ENCODE data around the gene NIPBL. TPM values are rescaled to one million over a fixed set of nuclear protein-coding genes. Genes with fewer than 3 reads are reported as not detected.

NIPBL gene
- total and polyA plus RNA-seq, 2 of the 13 experiments (the other 11 are each of a cell fraction or from before 2014, with no cell fraction given) = 12.3 to 32.3 TPM

GRCh38 chr5:36934740-36935356 lies 58.3 kb downstream of the NIPBL start:
- Histone ChIP-seq H3K27ac (ENCODE audit: extremely low read length, insufficient read depth, low read length) (no peak overlapping the region), H2AFZ (ENCODE audit: low read length) (no peak overlapping the region), H3K4me1 (ENCODE audit: insufficient read depth, low read length) (peaks cover 38% of the 10 kb centered on the region), H3K4me3 (replicated peaks in 1 of 3; ENCODE audit: insufficient read depth in 1 of 3, low read depth in 2 of 3, low read length in 3 of 3) (no peak overlapping the region), H3K36me3 (replicated peaks in 1 of 2; ENCODE audit: control insufficient read depth in 1 of 2, insufficient read depth in 2 of 2, low read length in 2 of 2) (no peaks in the 10 kb centered on the region), H3K27me3 (ENCODE audit: control insufficient read depth in 1 of 2, insufficient read depth in 2 of 2, low read length in 2 of 2) (no peaks in the 10 kb centered on the region), H3K79me2 (ENCODE audit: insufficient read depth, low read length) (peaks cover 95% of the 10 kb centered on the region), H3K9ac (ENCODE audit: insufficient read depth, low read depth, low read length) (no peak overlapping the region), H3K9me3 (ENCODE audit: low read length) (no peaks in the 10 kb centered on the region), H4K20me1 (ENCODE audit: insufficient read depth, low read length) (peaks cover 22% of the 10 kb centered on the region; the same call in 1 of the 2 replicates), H3K4me2 (ENCODE audit: low read depth, low read length) (no peak overlapping the region)
- no peak for FAIRE-seq
- in situ Hi-C loops (cut with HindIII; ENCODE audit: extremely low pct_ligation_motif_present, low pct_unique_long_range_greater_than_20kb) = no loop called here
- intact Hi-C loops (cut with micrococcal nuclease; ENCODE audit: unreplicated experiment) = no loop called here
- WGBS (ENCODE audit: low lambda C conversion rate) = 97% methylated on average over 3 of the region's 3 CpGs
- POLR2A ChIA-PET = no interaction called here
- DNase-seq (ENCODE audit: low spot score) = no peak
- CTCF ChIA-PET (ENCODE audit: low intra/inter-chr PET ratio, low total read pairs) = no interaction called here
- ATAC-seq = no peak
- no TSS peak for BruUV-seq (replicated peaks)
- TF ChIP-seq ZNF431 (CRISPR knock-in tag; IDR thresholded peaks at IDR 0.05; ENCODE audit: borderline replicate concordance, low read depth) (no peak), ZNF343 (CRISPR knock-in tag; IDR thresholded peaks at IDR 0.05) (no peak), ATF7 (IDR thresholded peaks at IDR 0.05) (no peak), ATF7 (CRISPR knock-in tag; IDR thresholded peaks at IDR 0.05) (no peak), SIN3B (IDR thresholded peaks at IDR 0.05; ENCODE audit: low read length) (no peak), TOPORS (CRISPR knock-in tag; IDR thresholded peaks at IDR 0.05) (no peak), GPBP1L1 (CRISPR knock-in tag; IDR thresholded peaks at IDR 0.05) (no peak), ZNF383 (CRISPR knock-in tag; IDR thresholded peaks at IDR 0.05; ENCODE audit: borderline replicate concordance) (no peak), ZNF281 (CRISPR knock-in tag; IDR thresholded peaks at IDR 0.05; ENCODE audit: borderline replicate concordance) (no peak), ZBTB3 (CRISPR knock-in tag; IDR thresholded peaks at IDR 0.05; ENCODE audit: borderline replicate concordance, low read depth) (no peak), PTBP1 (IDR thresholded peaks at IDR 0.05; ENCODE audit: low read depth, low read length, poor library complexity, severe bottlenecking) (no peak), ZFP37 (CRISPR knock-in tag; IDR thresholded peaks at IDR 0.05; ENCODE audit: borderline replicate concordance) (no peak), TRAFD1 (CRISPR knock-in tag; IDR thresholded peaks at IDR 0.05; ENCODE audit: borderline replicate concordance) (no peak), ZNF713 (CRISPR knock-in tag; IDR thresholded peaks at IDR 0.05) (no peak), FOSL1 (CRISPR knock-in tag; IDR thresholded peaks at IDR 0.05; ENCODE audit: borderline replicate concordance) (no peak), ZNF879 (CRISPR knock-in tag; IDR thresholded peaks at IDR 0.05) (no peak)

Measured in HepG2 (cell line).